ENCODE measurements around the gene ATRX. TPM values are rescaled to one million over a fixed set of nuclear protein-coding genes. Genes with fewer than 3 reads are reported as not detected.
"Not testable (repeated sequence)": the region's sequence is repeated elsewhere in the genome, so short reads cannot be mapped to it uniquely, and the experiment has no call there.

The ATRX gene
- total and polyA plus RNA-seq, 2 of the 8 experiments (the other 6 are each of a cell fraction or from before 2014, with no cell fraction given): 28.4 to 97.8 TPM

GRCh38 chrX:77622233-77622632, 163.8 kb downstream of the ATRX start:
- WGBS, 2 experiments (ENCODE audit: extremely low coverage in 1 of 2, insufficient coverage in 1 of 2, insufficient read length in 1 of 2, insufficient replicate concordance in 2 of 2, low coverage in 1 of 2, low lambda C conversion rate in 2 of 2, missing lambda C conversion rate in 1 of 2): 86% methylated on average over 3 of the region's 3 CpGs; no CpG with 5 or more reads in 1 of the 2 experiments

DNA sequence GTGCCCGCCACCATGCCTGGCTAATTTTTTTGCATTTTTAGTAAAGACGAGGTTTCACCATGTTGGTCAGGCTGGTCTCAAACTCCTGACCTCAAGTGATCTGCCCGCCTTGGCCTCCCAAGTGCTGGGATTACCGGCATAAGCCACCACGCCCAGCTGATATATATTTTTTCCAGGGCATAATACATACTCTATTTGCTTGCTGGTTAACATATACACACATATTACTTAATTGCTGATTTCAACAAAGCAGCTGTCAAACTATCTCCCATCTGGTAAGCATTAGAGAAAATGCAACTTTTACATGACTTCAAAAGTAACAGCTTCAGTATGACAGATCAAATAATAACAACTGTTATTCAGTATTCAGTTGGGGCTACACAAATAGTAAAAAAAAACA, 164.6 kb downstream of the ATRX start:
- 92% methylated on average over 3 of the region's 5 CpGs; no CpG with 5 or more reads in 1 of the 2 experiments for WGBS, 2 experiments (ENCODE audit: extremely low coverage in 1 of 2, insufficient coverage in 1 of 2, insufficient read length in 1 of 2, insufficient replicate concordance in 2 of 2, low coverage in 1 of 2, low lambda C conversion rate in 2 of 2, missing lambda C conversion rate in 1 of 2)
- not testable (repeated sequence) for H4K91ac ChIP-seq (replicated peaks; ENCODE audit: insufficient read length, low read length)

More at GRCh38 chrX:77622233-77622632, 163.8 kb downstream of the ATRX start:
- no peak overlapping the region for H4K91ac ChIP-seq (replicated peaks; ENCODE audit: insufficient read length, low read length)
- no peak overlapping the region for H4K8ac ChIP-seq (ENCODE audit: extremely low read depth, insufficient read depth, low read length)
- H3K79me1 ChIP-seq (ENCODE audit: low read depth, low read length): no peaks in the 10 kb centered on the region
- H3K56ac ChIP-seq (replicated peaks; ENCODE audit: insufficient read length, low read depth, low read length): no peak overlapping the region
- H2BK15ac ChIP-seq (ENCODE audit: low read length): no peak overlapping the region
- TF ChIP-seq RFX5 (IDR thresholded peaks at IDR 0.05; ENCODE audit: borderline replicate concordance, low read depth, low read length): 0 out of 2 replicates have a peak, but pooled peaks have one; percentile 45
- no peak for TF ChIP-seq SP2 (IDR thresholded peaks at IDR 0.05; ENCODE audit: low read length)
- no peak overlapping the region for H2BK120ac ChIP-seq (replicated peaks; ENCODE audit: low read depth, low read length)
- no peak overlapping the region for H3K4me2 ChIP-seq (ENCODE audit: insufficient read depth in 1 of 2, low read depth in 2 of 2, low read length in 2 of 2)
- H2AFZ ChIP-seq (ENCODE audit: low read length): no peak overlapping the region
- H4K5ac ChIP-seq (ENCODE audit: insufficient read length, low read depth, low read length): no peak overlapping the region
- H3K9ac ChIP-seq (replicated peaks in 1 of 4; ENCODE audit: extremely low read depth in 1 of 4, low read depth in 3 of 4, low read length in 3 of 4): no peak overlapping the region
- H4K20me1 ChIP-seq (replicated peaks in 1 of 2; ENCODE audit: control insufficient read depth in 1 of 2, insufficient read depth in 2 of 2, low read length in 2 of 2): no peaks in the 10 kb centered on the region
- POLR2A ChIA-PET (ENCODE audit: partially characterized antibody): no interaction called here
- no peak overlapping the region for H3K23ac ChIP-seq (ENCODE audit: insufficient read length)
- no peak overlapping the region for H2BK20ac ChIP-seq (ENCODE audit: low read length)
- H3K4ac ChIP-seq (replicated peaks; ENCODE audit: insufficient read length, low read depth, low read length): no peak overlapping the region
- no peaks in the 10 kb centered on the region for H3K23me2 ChIP-seq (ENCODE audit: low read depth, low read length)
- H3K36me3 ChIP-seq (ENCODE audit: control insufficient read depth in 2 of 4, insufficient read depth in 4 of 4, low read length in 3 of 4): peaks cover 0 to 13% (median 1%) of the 10 kb centered on the region in 4 experiments; a peak in 3 of 8 replicates
- DNase-seq (ENCODE audit: low read depth in 1 of 2, low spot score in 2 of 2) (no peak), FAIRE-seq (peak; percentile 48)
- H3K18ac ChIP-seq (ENCODE audit: extremely low read depth, low read length): no peak overlapping the region
- H2BK5ac ChIP-seq (ENCODE audit: low read depth, low read length): no peak overlapping the region
- no peaks in the 10 kb centered on the region for H3K27me3 ChIP-seq (replicated peaks in 1 of 4; ENCODE audit: control insufficient read depth in 3 of 4, extremely low read depth in 1 of 4, insufficient read depth in 3 of 4, low read length in 3 of 4)
- CTCF ChIA-PET (ENCODE audit: partially characterized antibody): no interaction called here
- H2AK5ac ChIP-seq (ENCODE audit: low read depth, low read length): no peak overlapping the region
- H3K27ac ChIP-seq (ENCODE audit: low read depth, low read length): no peak overlapping the region
- H2BK12ac ChIP-seq (ENCODE audit: low read depth, low read length): no peak overlapping the region
- H3K4me1 ChIP-seq (replicated peaks in 1 of 4; ENCODE audit: control insufficient read depth in 3 of 4, insufficient read depth in 4 of 4, low read length in 3 of 4): 0 out of 7 replicates have a peak, but pooled peaks cover 0 to 2% (median 0%) of the 10 kb centered on the region in 4 experiments
- H3K4me3 ChIP-seq (ENCODE audit: extremely low read depth in 1 of 4, insufficient read depth in 2 of 4, low read depth in 3 of 4, low read length in 4 of 4): no peak overlapping the region
- H3K79me2 ChIP-seq (ENCODE audit: control insufficient read depth in 1 of 2, insufficient read depth in 2 of 2, low read length in 2 of 2): peaks cover 0 to 5% of the 10 kb centered on the region in 2 experiments; a peak in 2 of 4 replicates
- no peak overlapping the region for H3K14ac ChIP-seq (ENCODE audit: insufficient read length)
- no peaks in the 10 kb centered on the region for H3K9me3 ChIP-seq (ENCODE audit: insufficient read depth in 2 of 2, low read depth in 1 of 2, low read length in 1 of 2)

More for the DNA sequence above, 164.6 kb downstream of the ATRX start:
- DNase-seq (ENCODE audit: low read depth in 1 of 2, low spot score in 2 of 2); H2BK5ac ChIP-seq (ENCODE audit: low read depth, low read length); H3K4ac ChIP-seq (replicated peaks; ENCODE audit: insufficient read length, low read depth, low read length); CTCF ChIA-PET (ENCODE audit: partially characterized antibody); H4K5ac ChIP-seq (ENCODE audit: insufficient read length, low read depth, low read length); H3K79me1 ChIP-seq (ENCODE audit: low read depth, low read length); H3K18ac ChIP-seq (ENCODE audit: extremely low read depth, low read length); H2BK15ac ChIP-seq (ENCODE audit: low read length); H3K9ac ChIP-seq (replicated peaks in 1 of 4; ENCODE audit: extremely low read depth in 1 of 4, low read depth in 3 of 4, low read length in 3 of 4); H3K79me2 ChIP-seq (ENCODE audit: control insufficient read depth in 1 of 2, insufficient read depth in 2 of 2, low read length in 2 of 2); H3K4me3 ChIP-seq (ENCODE audit: extremely low read depth in 1 of 4, insufficient read depth in 2 of 4, low read depth in 3 of 4, low read length in 4 of 4); H2BK12ac ChIP-seq (ENCODE audit: low read depth, low read length); H3K9me3 ChIP-seq (ENCODE audit: insufficient read depth in 2 of 2, low read depth in 1 of 2, low read length in 1 of 2); H3K23ac ChIP-seq (ENCODE audit: insufficient read length); H3K27ac ChIP-seq (ENCODE audit: low read depth, low read length); H4K8ac ChIP-seq (ENCODE audit: extremely low read depth, insufficient read depth, low read length); FAIRE-seq; H3K4me2 ChIP-seq (ENCODE audit: insufficient read depth in 1 of 2, low read depth in 2 of 2, low read length in 2 of 2); H3K56ac ChIP-seq (replicated peaks; ENCODE audit: insufficient read length, low read depth, low read length); H3K14ac ChIP-seq (ENCODE audit: insufficient read length); POLR2A ChIA-PET (ENCODE audit: partially characterized antibody); H4K20me1 ChIP-seq (replicated peaks in 1 of 2; ENCODE audit: control insufficient read depth in 1 of 2, insufficient read depth in 2 of 2, low read length in 2 of 2); H2AFZ ChIP-seq (ENCODE audit: low read length); H3K27me3 ChIP-seq (replicated peaks in 1 of 4; ENCODE audit: control insufficient read depth in 3 of 4, extremely low read depth in 1 of 4, insufficient read depth in 3 of 4, low read length in 3 of 4); H3K23me2 ChIP-seq (ENCODE audit: low read depth, low read length); H2AK5ac ChIP-seq (ENCODE audit: low read depth, low read length); H2BK20ac ChIP-seq (ENCODE audit: low read length); H2BK120ac ChIP-seq (replicated peaks; ENCODE audit: low read depth, low read length); H3K4me1 ChIP-seq (replicated peaks in 1 of 4; ENCODE audit: control insufficient read depth in 3 of 4, insufficient read depth in 4 of 4, low read length in 3 of 4): not testable (repeated sequence)
- peaks cover 0 to 13% (median 1%) of the 10 kb centered on the region in 4 experiments; a peak in 3 of 8 replicates for H3K36me3 ChIP-seq (ENCODE audit: control insufficient read depth in 2 of 4, insufficient read depth in 4 of 4, low read length in 3 of 4)

All from H1 (cell line).